Measurements from ENCODE around the gene RDH11.

The RDH11 gene

DNA sequence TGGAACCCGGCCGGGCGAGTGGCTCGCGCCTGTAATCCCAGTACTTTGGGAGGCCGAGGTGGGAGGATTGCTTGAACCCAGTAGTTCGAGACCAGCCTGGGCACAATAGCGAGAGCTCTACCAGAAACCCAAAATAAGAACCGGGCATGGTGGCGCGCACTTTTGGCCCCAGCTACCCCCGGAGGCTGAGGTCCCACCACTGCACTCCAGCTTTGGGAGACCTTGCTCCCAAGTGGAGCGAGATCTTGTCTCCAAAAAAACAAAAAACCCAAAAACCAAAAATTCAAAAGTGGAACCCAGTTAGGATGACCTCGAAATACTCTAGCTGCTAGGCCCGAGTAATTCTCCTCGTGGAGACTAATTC, 20.4 kb downstream of the RDH11 start:
- TF ChIP-seq ARNT (IDR thresholded peaks at IDR 0.05) (no peak), TARDBP (IDR thresholded peaks at IDR 0.05) (no peak), SP1 (IDR thresholded peaks at IDR 0.05) (no peak), ZNF384 (IDR thresholded peaks at IDR 0.05) (no peak), FOXK2 (IDR thresholded peaks at IDR 0.05) (no peak), HDGF (IDR thresholded peaks at IDR 0.05; ENCODE audit: borderline replicate concordance) (no peak), ELF4 (IDR thresholded peaks at IDR 0.05) (no peak), FOXM1 (IDR thresholded peaks at IDR 0.05; ENCODE audit: borderline replicate concordance) (no peak)
- TF ChIP-seq, protein P1, sequence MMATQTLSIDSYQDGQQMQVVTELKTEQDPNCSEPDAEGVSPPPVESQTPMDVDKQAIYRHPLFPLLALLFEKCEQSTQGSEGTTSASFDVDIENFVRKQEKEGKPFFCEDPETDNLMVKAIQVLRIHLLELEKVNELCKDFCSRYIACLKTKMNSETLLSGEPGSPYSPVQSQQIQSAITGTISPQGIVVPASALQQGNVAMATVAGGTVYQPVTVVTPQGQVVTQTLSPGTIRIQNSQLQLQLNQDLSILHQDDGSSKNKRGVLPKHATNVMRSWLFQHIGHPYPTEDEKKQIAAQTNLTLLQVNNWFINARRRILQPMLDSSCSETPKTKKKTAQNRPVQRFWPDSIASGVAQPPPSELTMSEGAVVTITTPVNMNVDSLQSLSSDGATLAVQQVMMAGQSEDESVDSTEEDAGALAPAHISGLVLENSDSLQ (IDR thresholded peaks at IDR 0.05): no peak
- POLR2A ChIA-PET: interaction anchor here (0.9 to 2.4 kb wide), 6 partner anchors 20 to 246 kb away, joined by 3 to 20 read pairs (median 3); partner anchors contain the start of gene RDH11
- CTCF ChIA-PET: interaction anchor here (0.6 to 1.4 kb wide), 2 partner anchors 12 to 29 kb away, joined by 4 to 5 read pairs; no protein-coding TSS in a partner anchor
- no peak for DNase-seq (ENCODE audit: extremely low spot score)

DNA sequence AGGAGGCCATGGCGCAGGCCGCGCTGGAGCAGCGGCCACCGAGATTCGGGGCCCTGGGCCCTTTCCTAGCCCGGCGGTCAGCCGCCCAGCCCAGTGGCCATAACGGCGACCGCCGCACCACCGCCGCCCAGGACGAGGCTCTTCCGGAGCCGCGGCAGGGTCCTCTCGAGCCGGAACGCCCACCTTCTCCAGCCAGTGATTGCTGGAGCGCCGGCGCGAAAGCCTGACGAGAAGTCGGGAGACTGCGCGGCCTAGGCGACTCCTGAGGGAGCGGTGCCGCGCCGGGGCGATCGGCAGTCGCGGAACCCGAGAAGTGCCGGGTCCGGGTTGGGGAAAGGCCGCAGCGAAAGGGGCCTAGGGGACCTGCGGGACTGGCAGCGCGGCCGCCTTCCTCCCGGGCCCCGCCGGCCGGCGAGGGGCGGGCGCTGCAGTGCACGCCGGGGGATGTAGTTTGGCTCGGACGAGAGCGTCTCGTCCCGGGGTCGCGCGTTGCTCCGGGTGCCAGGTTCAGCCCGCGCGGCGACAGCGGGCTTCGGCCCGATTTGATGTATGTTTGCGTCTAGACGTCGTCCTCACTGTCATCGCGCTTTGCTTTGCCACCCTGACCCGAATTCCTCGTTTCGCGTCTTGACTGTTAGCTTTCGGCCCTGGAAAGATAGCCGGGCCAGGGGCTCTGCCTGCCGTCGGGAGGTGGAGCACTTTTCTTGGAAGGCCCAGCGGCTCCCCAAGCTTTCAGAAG, 20.9 kb downstream of the RDH11 start, which contains the start of gene VTI1B:
Gene VTI1B, minus strand, starts transcription at position 153 of the 739 bp plus-strand sequence. Its CDS starts 143 bp downstream, at position 10.
- POLR2A ChIA-PET: interaction anchor here (0.9 to 2.4 kb wide), 8 partner anchors 21 to 246 kb away, joined by 3 to 20 read pairs (median 3); partner anchors contain the start of gene RDH11
- CTCF ChIA-PET: interaction anchor here (0.6 to 1.4 kb wide), 2 partner anchors 12 to 30 kb away, joined by 4 to 5 read pairs; no protein-coding TSS in a partner anchor
- TF ChIP-seq ELF4 (IDR thresholded peaks at IDR 0.05) (peak; percentile 74), TARDBP (IDR thresholded peaks at IDR 0.05) (no peak), ZNF384 (IDR thresholded peaks at IDR 0.05) (no peak), CTBP1 (IDR thresholded peaks at IDR 0.05; ENCODE audit: borderline replicate concordance) (no peak), L3MBTL2 (conservative IDR thresholded peaks at IDR 0.05) (peak; percentile 43), SP1 (IDR thresholded peaks at IDR 0.05) (peak; percentile 63), SUZ12 (IDR thresholded peaks at IDR 0.05) (no peak), FOXK2 (IDR thresholded peaks at IDR 0.05) (no peak)
- peak; percentile 87 for DNase-seq (ENCODE audit: extremely low spot score)

DNA sequence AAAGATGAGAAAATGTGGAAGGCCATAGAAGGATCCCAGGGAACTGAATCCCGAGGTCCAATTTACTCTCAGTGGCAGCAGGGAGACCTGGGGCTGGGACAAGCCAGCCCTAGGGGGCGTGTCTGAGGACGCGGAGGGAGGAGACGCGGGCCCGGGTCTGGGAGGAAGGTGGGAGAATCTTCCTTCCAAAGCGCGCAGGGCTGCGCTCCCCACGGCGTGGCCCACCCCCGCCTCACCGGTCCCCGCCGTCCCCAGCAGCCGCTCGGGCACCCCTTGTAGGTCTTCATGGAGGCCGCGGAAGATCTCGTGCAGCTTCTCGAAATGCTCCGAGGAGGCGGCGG, 21.5 kb downstream of the RDH11 start:
- no peak for TF ChIP-seq SUZ12 (IDR thresholded peaks at IDR 0.05)
- TF ChIP-seq HDGF (IDR thresholded peaks at IDR 0.05; ENCODE audit: borderline replicate concordance): no peak
- no peak for TF ChIP-seq FOXK2 (IDR thresholded peaks at IDR 0.05)
- TF ChIP-seq ZNF384 (IDR thresholded peaks at IDR 0.05): no peak
- TF ChIP-seq, protein P1 (IDR thresholded peaks at IDR 0.05): no peak
- TF ChIP-seq NFRKB (IDR thresholded peaks at IDR 0.05): no peak
- no peak for TF ChIP-seq ELF4 (IDR thresholded peaks at IDR 0.05)
- no peak for TF ChIP-seq CTBP1 (IDR thresholded peaks at IDR 0.05; ENCODE audit: borderline replicate concordance)
- TF ChIP-seq FOXM1 (IDR thresholded peaks at IDR 0.05; ENCODE audit: borderline replicate concordance): no peak
- no peak for TF ChIP-seq SP1 (IDR thresholded peaks at IDR 0.05)
- TF ChIP-seq LEF1 (IDR thresholded peaks at IDR 0.05; ENCODE audit: borderline replicate concordance): no peak
- no peak for TF ChIP-seq L3MBTL2 (conservative IDR thresholded peaks at IDR 0.05)
- no peak for TF ChIP-seq FOXA1 (IDR thresholded peaks at IDR 0.05)
- TF ChIP-seq BHLHE40 (IDR thresholded peaks at IDR 0.05; ENCODE audit: borderline replicate concordance): no peak
- TF ChIP-seq ARNT (IDR thresholded peaks at IDR 0.05): no peak
- POLR2A ChIA-PET: interaction anchor here (1.1 to 1.7 kb wide), 6 partner anchors 19 to 75 kb away, joined by 4 to 6 read pairs (median 4); partner anchors contain the start of genes ARG2 and RDH11
- CTCF ChIA-PET: interaction anchor here (0.7 to 1.0 kb wide), 2 partner anchors 247 to 610 kb away, joined by 3 read pairs; no protein-coding TSS in a partner anchor
- DNase-seq (ENCODE audit: extremely low spot score): peak; percentile 79

DNA sequence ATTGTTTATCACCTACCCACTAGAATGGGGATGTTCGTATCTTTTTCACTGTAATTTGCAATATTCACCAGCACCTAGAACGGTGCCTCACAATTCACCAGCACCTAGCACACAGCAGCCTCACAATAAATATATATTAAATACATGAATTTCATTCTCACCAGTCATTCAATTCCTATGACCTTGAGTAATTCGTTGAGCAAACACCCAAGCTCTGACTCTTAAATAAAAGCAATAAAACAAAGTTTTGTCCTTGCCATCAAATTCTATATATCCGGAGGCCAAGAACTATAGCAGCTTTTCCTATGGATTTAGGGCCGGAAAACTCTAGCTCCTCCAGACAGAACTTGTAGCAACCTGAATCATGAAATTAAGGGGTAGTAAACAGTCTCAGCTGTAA, 22.1 kb downstream of the RDH11 start:
- TF ChIP-seq FOXM1 (IDR thresholded peaks at IDR 0.05; ENCODE audit: borderline replicate concordance) (no peak), FOXA1 (IDR thresholded peaks at IDR 0.05) (no peak), CTBP1 (IDR thresholded peaks at IDR 0.05; ENCODE audit: borderline replicate concordance) (no peak), BHLHE40 (IDR thresholded peaks at IDR 0.05; ENCODE audit: borderline replicate concordance) (no peak), ZNF384 (IDR thresholded peaks at IDR 0.05) (no peak), TARDBP (IDR thresholded peaks at IDR 0.05) (no peak), L3MBTL2 (conservative IDR thresholded peaks at IDR 0.05) (no peak), NFRKB (IDR thresholded peaks at IDR 0.05) (no peak), LEF1 (IDR thresholded peaks at IDR 0.05; ENCODE audit: borderline replicate concordance) (no peak), HDGF (IDR thresholded peaks at IDR 0.05; ENCODE audit: borderline replicate concordance) (no peak), SUZ12 (IDR thresholded peaks at IDR 0.05) (no peak), ELF4 (IDR thresholded peaks at IDR 0.05) (no peak), ARNT (IDR thresholded peaks at IDR 0.05) (no peak), SP1 (IDR thresholded peaks at IDR 0.05) (no peak)
- TF ChIP-seq, protein P1 (IDR thresholded peaks at IDR 0.05): no peak
- DNase-seq (ENCODE audit: extremely low spot score): no peak
- POLR2A ChIA-PET: interaction anchor here (1.1 to 1.7 kb wide), 6 partner anchors 20 to 75 kb away, joined by 4 to 6 read pairs (median 4); partner anchors contain the start of genes ARG2 and RDH11
- CTCF ChIA-PET: interaction anchor here (0.7 to 1.0 kb wide), 2 partner anchors 246 to 611 kb away, joined by 3 read pairs; no protein-coding TSS in a partner anchor

DNA sequence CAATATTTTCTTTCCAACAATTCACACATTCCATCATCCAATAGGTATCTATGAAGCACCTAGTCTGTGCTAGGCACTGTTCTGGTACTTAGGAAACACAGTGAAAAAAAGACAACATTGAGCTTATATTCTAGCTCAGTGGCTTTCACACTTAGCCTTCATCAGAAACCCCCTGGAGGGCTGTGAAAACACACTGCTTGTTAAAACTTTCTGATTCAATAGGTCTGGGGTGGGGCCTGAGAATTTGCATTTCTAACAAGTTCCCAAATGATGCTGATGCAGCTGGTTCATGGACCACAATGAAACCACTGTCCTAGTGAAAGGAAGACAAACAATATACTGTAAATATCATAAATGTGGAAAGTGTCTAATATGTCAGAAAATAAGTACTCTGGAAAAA, 27.0 kb downstream of the RDH11 start:
- POLR2A ChIA-PET: interaction anchor here (3.0 kb wide), 1 partner anchor 27 kb away, joined by 12 read pairs; the partner anchor contains the start of gene RDH11

More for the DNA sequence above, 27.0 kb downstream of the RDH11 start:
- DNase-seq (ENCODE audit: extremely low spot score): no peak
- TF ChIP-seq LEF1 (IDR thresholded peaks at IDR 0.05; ENCODE audit: borderline replicate concordance) (no peak), HDGF (IDR thresholded peaks at IDR 0.05; ENCODE audit: borderline replicate concordance) (no peak), FOXA1 (IDR thresholded peaks at IDR 0.05) (no peak), CTBP1 (IDR thresholded peaks at IDR 0.05; ENCODE audit: borderline replicate concordance) (no peak), TARDBP (IDR thresholded peaks at IDR 0.05) (no peak), NFRKB (IDR thresholded peaks at IDR 0.05) (no peak), ELF4 (IDR thresholded peaks at IDR 0.05) (no peak)
- CTCF ChIA-PET: interaction anchor here (0.6 to 1.0 kb wide), 5 partner anchors 26 to 140 kb away, joined by 3 to 5 read pairs (median 4); partner anchors contain the start of gene PIGH
